Fibroblast of the aortic adventitia (primary cell): ENCODE measurements around the gene ATXN10. TPM values are rescaled to one million over a fixed set of nuclear protein-coding genes. Genes with fewer than 3 reads are reported as not detected.
A peak's percentile ranks its signal among the peaks of the same experiment; 100 is the strongest.

Experiments used
- DNase-seq: peaks from one replicate; pipeline ENCODE4 v3.0.0-alpha.2; 2010; ENCODE audit warnings: low read depth
- H3K4me3 ChIP-seq: 2 replicates; pipeline ENCODE4 v1.5.1; 2011; ENCODE audit warnings: low read depth, mild to moderate bottlenecking, control low read depth, low read length, moderate library complexity
- CTCF ChIP-seq: IDR thresholded peaks from 2 replicates; pipeline ENCODE4 v1.5.1; 2011; ENCODE audit warnings: mild to moderate bottlenecking, low read length, control low read depth, inconsistent platforms; ENCODE audit not compliant: insufficient read depth
- total RNA-seq: library from RNA; depleted of rRNA; stranded (reverse); fragments of >200 nt; gene quantifications from 2 replicates; pipeline ENCODE4 v1.2.3, GENCODE V29; 2012; ENCODE audit warnings: low replicate concordance

The ATXN10 gene
- total RNA-seq, 1 donor: 130 TPM

GRCh38 chr22:45644714-45645113, 26.9 kb upstream of the ATXN10 start:
- DNase-seq: no peak
- H3K4me3 ChIP-seq: no peak overlapping the region
- TF ChIP-seq CTCF: no peak

GRCh38 chr22:45645150-45645525, 26.5 kb upstream of the ATXN10 start:
- no peak for DNase-seq
- H3K4me3 ChIP-seq: no peak overlapping the region
- no peak for TF ChIP-seq CTCF

GRCh38 chr22:45645526-45646414, 25.9 kb upstream of the ATXN10 start:
- peak; percentile 38 for DNase-seq
- peak; percentile 67 for TF ChIP-seq CTCF
- no peak overlapping the region for H3K4me3 ChIP-seq

- H3K4me3 ChIP-seq: no peak overlapping the region
- no peak for DNase-seq
- TF ChIP-seq CTCF: no peak
These were observed 24.0 kb upstream of the ATXN10 start for GRCh38 chr22:45647532-45648225.

- TF ChIP-seq CTCF: no peak
- H3K4me3 ChIP-seq: no peak overlapping the region
- DNase-seq: no peak
These were observed 23.1 kb upstream of the ATXN10 start for GRCh38 chr22:45648301-45649117.

- no peak for DNase-seq
- TF ChIP-seq CTCF: no peak
- no peak overlapping the region for H3K4me3 ChIP-seq
These were observed 21.8 kb upstream of the ATXN10 start for GRCh38 chr22:45649809-45650208.
